ENCODE results near the gene PNPO. TPM values are rescaled to one million over a fixed set of nuclear protein-coding genes. Genes with fewer than 3 reads are reported as not detected.

PNPO gene
- total RNA-seq, 1 experiment from 2014 or later = 12.3 TPM

- POLR2A ChIA-PET (ENCODE audit: low non-redundant PET) = no interaction called here
- H3K4me1 ChIP-seq (ENCODE audit: insufficient read depth, low read length, poor library complexity, severe bottlenecking) = peaks cover 11% of the 10 kb centered on the region
- TF ChIP-seq EZH2 (IDR thresholded peaks at IDR 0.05; ENCODE audit: borderline replicate concordance, low read depth, low read length, poor library complexity, severe bottlenecking) (no peak), CTCF (conservative IDR thresholded peaks at IDR 0.05; ENCODE audit: low read depth, low read length) (no peak)
Observed at GRCh38 chr17:47952171-47953021, 11.0 kb downstream of the PNPO start.

DNA sequence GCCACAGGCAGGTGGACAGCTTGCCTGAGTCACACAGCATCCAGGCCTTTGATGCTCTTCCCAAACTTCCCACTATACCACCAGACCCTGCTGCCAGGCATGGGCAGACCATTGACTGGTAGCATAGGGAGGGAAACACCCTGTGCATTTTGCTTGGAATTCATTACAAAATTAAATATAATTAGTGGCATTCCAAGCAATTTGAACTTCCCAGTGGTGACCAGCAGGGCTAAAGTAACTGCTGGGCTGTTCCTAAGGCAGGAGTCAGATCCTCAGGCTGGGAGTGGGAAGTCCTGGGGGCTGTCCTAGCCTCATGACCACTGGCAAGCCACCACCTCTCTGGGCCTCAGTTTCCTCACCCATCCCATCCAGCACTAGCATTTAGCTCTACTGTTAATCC is 12.5 kb downstream of the PNPO start:
- CTCF ChIA-PET = interaction anchor here (0.5 to 1.9 kb wide), 2 partner anchors 40 to 64 kb away, joined by 5 to 6 read pairs; no protein-coding TSS in a partner anchor
- no peaks in the 10 kb centered on the region for H3K36me3 ChIP-seq (ENCODE audit: insufficient read depth, low read length, poor library complexity, severe bottlenecking)

More at GRCh38 chr17:47952171-47953021, 11.0 kb downstream of the PNPO start:
- no TSS peak for BruUV-seq (replicated peaks)
- Histone ChIP-seq H3K27me3 (replicated peaks; ENCODE audit: insufficient read depth, low read depth, low read length, poor library complexity) (no peaks in the 10 kb centered on the region), H3K9me3 (ENCODE audit: low read depth, low read length, poor library complexity, severe bottlenecking) (no peaks in the 10 kb centered on the region), H3K27ac (ENCODE audit: low read depth, low read length, poor library complexity, severe bottlenecking) (no peak overlapping the region), H3K36me3 (ENCODE audit: insufficient read depth, low read length, poor library complexity, severe bottlenecking) (no peaks in the 10 kb centered on the region), H3K4me3 (ENCODE audit: low read depth, low read length, poor library complexity, severe bottlenecking) (no peak overlapping the region)
- CTCF ChIA-PET = interaction anchor here (0.5 kb wide), 1 partner anchor 667 kb away, joined by 3 read pairs; no protein-coding TSS in a partner anchor
- intact Hi-C loops (cut with micrococcal nuclease; ENCODE audit: unreplicated experiment) = no loop called here
- DNase-seq (ENCODE audit: low spot score) = no peak

More for the DNA sequence above, 12.5 kb downstream of the PNPO start:
- Histone ChIP-seq H3K9me3 (ENCODE audit: low read depth, low read length, poor library complexity, severe bottlenecking) (no peaks in the 10 kb centered on the region), H3K27ac (ENCODE audit: low read depth, low read length, poor library complexity, severe bottlenecking) (no peak overlapping the region), H3K27me3 (replicated peaks; ENCODE audit: insufficient read depth, low read depth, low read length, poor library complexity) (no peaks in the 10 kb centered on the region), H3K4me3 (ENCODE audit: low read depth, low read length, poor library complexity, severe bottlenecking) (no peak overlapping the region), H3K4me1 (ENCODE audit: insufficient read depth, low read length, poor library complexity, severe bottlenecking) (peaks cover 18% of the 10 kb centered on the region)
- BruUV-seq (replicated peaks) = no TSS peak
- POLR2A ChIA-PET (ENCODE audit: low non-redundant PET) = no interaction called here
- no peak for DNase-seq (ENCODE audit: low spot score)
- intact Hi-C loops (cut with micrococcal nuclease; ENCODE audit: unreplicated experiment) = no loop called here
- TF ChIP-seq EZH2 (IDR thresholded peaks at IDR 0.05; ENCODE audit: borderline replicate concordance, low read depth, low read length, poor library complexity, severe bottlenecking) = no peak
- TF ChIP-seq CTCF (conservative IDR thresholded peaks at IDR 0.05; ENCODE audit: low read depth, low read length) = no peak
